Kidney (tissue), 14 donors: ENCODE results near the gene MALL. TPM values are rescaled to one million over a fixed set of nuclear protein-coding genes. Genes with fewer than 3 reads are reported as not detected.

ENCODE experiments used
- DNase-seq, 5 donors: peaks; one replicate each; pipeline ENCODE4 v3.0.0-alpha.2; 2013 to 2020
- FAIRE-seq: peaks from 2 replicates; lab custom pipeline; 2012; peaks lifted over from hg19 to GRCh38; lab: Jason Lieb, UNC
- H3K27ac ChIP-seq, 2 donors: one replicate each; pipeline ENCODE4 v1.7.0; 2013; ENCODE audit warnings: low read depth in 2 of 2, low read length in 2 of 2, inconsistent platforms in 1 of 2
- H3K27me3 ChIP-seq: one replicate; pipeline ENCODE4 v1.7.1; 2013; ENCODE audit warnings: low read length, inconsistent platforms; ENCODE audit not compliant: control insufficient read depth, insufficient read depth
- H3K36me3 ChIP-seq, 3 donors: one replicate each; pipeline versions ENCODE4 v1.7.0 to v1.7.1; 2013; ENCODE audit warnings: low read length in 3 of 3, control low read depth in 1 of 3, inconsistent platforms in 1 of 3; ENCODE audit not compliant: insufficient read depth in 3 of 3, control insufficient read depth in 2 of 3
- H3K4me1 ChIP-seq, 3 donors: one replicate each; pipeline versions ENCODE4 v1.7.0 to v1.7.1; 2013; ENCODE audit warnings: low read length in 3 of 3, inconsistent platforms in 1 of 3, low read depth in 1 of 3; ENCODE audit not compliant: control insufficient read depth in 2 of 3, insufficient read depth in 2 of 3
- H3K4me3 ChIP-seq, 3 donors: one replicate each; pipeline versions ENCODE4 v1.7.0 to v1.8.1; 2013; ENCODE audit warnings: low read length in 3 of 3, control low read depth in 1 of 3, inconsistent platforms in 1 of 3
- H3K9ac ChIP-seq, 3 donors: one replicate each; pipeline versions ENCODE4 v1.7.0 to v1.7.1; 2013; ENCODE audit warnings: low read length in 3 of 3, control low read depth in 1 of 3, inconsistent platforms in 1 of 3
- H3K9me3 ChIP-seq, 3 donors: one replicate each; pipeline versions ENCODE4 v1.7.0 to v1.7.1; 2013; ENCODE audit warnings: low read length in 3 of 3, control low read depth in 1 of 3, inconsistent platforms in 1 of 3; ENCODE audit not compliant: control insufficient read depth in 2 of 3, insufficient read depth in 1 of 3
- intact Hi-C: fragments of 100-400 bp; cut with DNase I; formaldehyde crosslinking; loops from one replicate; pipeline ENCODE4 v1.11.1; 2022
- polyA plus RNA-seq: library from polyadenylated mRNA; stranded (reverse); fragments of 350-450 nt; fragmentation: Illumina TruSeq; extraction: RNeasy Lipid Tissue Mini Kit (QIAGEN cat#74804); gene quantifications from one replicate; pipeline ENCODE4 v1.2.3, GENCODE V29; 2014; ENCODE audit warnings: low read depth, low replicate concordance; ENCODE audit not compliant: insufficient read depth
- total RNA-seq: library from RNA; stranded (reverse); fragmentation: NEBNext Ultra II Directional; extraction: Animal tissue kit (Norgen Biotek cat#: 25700); gene quantifications from one replicate; pipeline ENCODE4 v1.2.1, GENCODE V29; 2021
- TF ChIP-seq, protein P1 (sequence below): IDR thresholded peaks from 3 replicates; pipeline ENCODE4 v1.5.1; 2012; ENCODE audit warnings: mild to moderate bottlenecking, moderate library complexity, borderline replicate concordance; ENCODE audit not compliant: insufficient read depth; ENCODE audit errors: extremely low read depth
- donor health status: control.
- donor health status: control.
- donor health status: control.
- donor health status: control.
- donor health status: control.
- donor health status: DM: yes; HTN: yes; CAD: no.
- donor health status: Normal renal cell carcinoma (clear cell type).

Gene MALL
- total and polyA plus RNA-seq, 2 donors from 2014 or later: 9.7 to 26.2 TPM

DNA sequence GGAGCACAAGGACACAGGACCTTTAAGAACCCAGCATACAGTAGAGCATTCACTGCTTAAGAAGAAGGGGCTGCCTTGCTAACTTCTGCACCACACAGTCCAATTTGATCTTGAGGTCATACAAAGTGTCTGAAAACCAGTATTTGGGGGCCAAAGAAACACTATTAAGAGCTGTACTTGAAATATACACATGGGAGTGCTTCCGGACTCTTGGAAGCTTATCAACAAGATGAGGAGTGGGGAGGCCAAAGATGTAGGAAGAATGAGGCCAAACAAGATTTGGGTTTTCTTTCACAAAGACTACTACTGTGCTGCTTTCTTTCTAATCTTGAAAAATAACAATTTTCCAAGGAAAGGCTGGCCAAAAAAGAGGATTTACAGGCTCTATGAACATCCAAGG, 24.8 kb upstream of the MALL start:
- H3K36me3 ChIP-seq: peaks cover 0 to 6% (median 3%) of the 10 kb centered on the region in 3 donors
- no peak overlapping the region for H3K27ac ChIP-seq
- TF ChIP-seq, protein P1, sequence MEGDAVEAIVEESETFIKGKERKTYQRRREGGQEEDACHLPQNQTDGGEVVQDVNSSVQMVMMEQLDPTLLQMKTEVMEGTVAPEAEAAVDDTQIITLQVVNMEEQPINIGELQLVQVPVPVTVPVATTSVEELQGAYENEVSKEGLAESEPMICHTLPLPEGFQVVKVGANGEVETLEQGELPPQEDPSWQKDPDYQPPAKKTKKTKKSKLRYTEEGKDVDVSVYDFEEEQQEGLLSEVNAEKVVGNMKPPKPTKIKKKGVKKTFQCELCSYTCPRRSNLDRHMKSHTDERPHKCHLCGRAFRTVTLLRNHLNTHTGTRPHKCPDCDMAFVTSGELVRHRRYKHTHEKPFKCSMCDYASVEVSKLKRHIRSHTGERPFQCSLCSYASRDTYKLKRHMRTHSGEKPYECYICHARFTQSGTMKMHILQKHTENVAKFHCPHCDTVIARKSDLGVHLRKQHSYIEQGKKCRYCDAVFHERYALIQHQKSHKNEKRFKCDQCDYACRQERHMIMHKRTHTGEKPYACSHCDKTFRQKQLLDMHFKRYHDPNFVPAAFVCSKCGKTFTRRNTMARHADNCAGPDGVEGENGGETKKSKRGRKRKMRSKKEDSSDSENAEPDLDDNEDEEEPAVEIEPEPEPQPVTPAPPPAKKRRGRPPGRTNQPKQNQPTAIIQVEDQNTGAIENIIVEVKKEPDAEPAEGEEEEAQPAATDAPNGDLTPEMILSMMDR: no peak
- intact Hi-C loops: no loop called here
- no peak for DNase-seq
- H3K27me3 ChIP-seq: no peaks in the 10 kb centered on the region
- H3K4me3 ChIP-seq: no peak overlapping the region
- no peak for FAIRE-seq
- no peaks in the 10 kb centered on the region for H3K9me3 ChIP-seq
- H3K9ac ChIP-seq: no peak overlapping the region
- no peaks in the 10 kb centered on the region for H3K4me1 ChIP-seq

DNA sequence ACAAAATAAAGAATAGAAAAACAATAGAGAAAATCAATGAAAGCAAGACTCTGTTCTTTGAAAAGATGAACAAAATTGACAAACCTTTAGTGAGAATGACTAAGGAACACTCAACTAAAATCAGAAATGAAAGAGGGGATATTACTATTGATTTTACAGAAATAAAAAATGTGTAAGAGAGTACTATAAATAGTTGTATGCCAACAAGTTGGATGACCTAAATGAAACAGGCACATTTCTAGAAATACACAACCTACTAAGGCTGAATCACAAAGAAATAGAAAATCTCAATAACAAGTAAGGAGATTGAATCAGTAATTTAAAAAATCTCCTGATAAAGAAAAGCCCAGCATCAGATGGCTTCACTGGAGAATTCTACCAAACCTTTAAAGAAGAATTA, 18.4 kb upstream of the MALL start:
- DNase-seq (no peak), FAIRE-seq (no peak)
- intact Hi-C loops: no loop called here
- H3K4me3 ChIP-seq: no peak overlapping the region
- no peaks in the 10 kb centered on the region for H3K4me1 ChIP-seq
- H3K27ac ChIP-seq: no peak overlapping the region
- H3K9me3 ChIP-seq: no peaks in the 10 kb centered on the region
- H3K36me3 ChIP-seq: no peaks in the 10 kb centered on the region
- no peaks in the 10 kb centered on the region for H3K27me3 ChIP-seq
- no peak overlapping the region for H3K9ac ChIP-seq
- TF ChIP-seq, protein P1: no peak

- no peaks in the 10 kb centered on the region for H3K4me1 ChIP-seq
- DNase-seq (no peak), FAIRE-seq (no peak)
- TF ChIP-seq, protein P1: no peak
- H3K27me3 ChIP-seq: no peaks in the 10 kb centered on the region
- H3K36me3 ChIP-seq: peaks cover 0 to 5% (median 0%) of the 10 kb centered on the region in 3 donors
- no peak overlapping the region for H3K4me3 ChIP-seq
- no peak overlapping the region for H3K9ac ChIP-seq
- H3K27ac ChIP-seq: no peak overlapping the region
- intact Hi-C loops: no loop called here
- H3K9me3 ChIP-seq: no peaks in the 10 kb centered on the region
Measured at GRCh38 chr2:110131166-110131565, 15.5 kb upstream of the MALL start.

- TF ChIP-seq, protein P1: no peak
- H3K27ac ChIP-seq: no peak overlapping the region
- H3K4me1 ChIP-seq: no peaks in the 10 kb centered on the region
- DNase-seq (no peak), FAIRE-seq (no peak)
- intact Hi-C loops: no loop called here
- H3K9me3 ChIP-seq: no peaks in the 10 kb centered on the region
- no peak overlapping the region for H3K9ac ChIP-seq
- H3K4me3 ChIP-seq: no peak overlapping the region
- no peaks in the 10 kb centered on the region for H3K27me3 ChIP-seq
- peaks cover 0 to 7% (median 0%) of the 10 kb centered on the region in 3 donors for H3K36me3 ChIP-seq
Measured at GRCh38 chr2:110130757-110131156, 15.1 kb upstream of the MALL start.
